NCI-H187 (cell line): ENCODE results near the gene POGLUT2.
"Not testable (repeated sequence)": the region's sequence is repeated elsewhere in the genome, so short reads cannot be mapped to it uniquely, and the experiment has no call there.

Source experiments
- DNase-seq, 2 experiments: peaks; one replicate each; lab custom pipeline; 2025; lab: John Stamatoyannopoulos, UW

Gene POGLUT2

DNA sequence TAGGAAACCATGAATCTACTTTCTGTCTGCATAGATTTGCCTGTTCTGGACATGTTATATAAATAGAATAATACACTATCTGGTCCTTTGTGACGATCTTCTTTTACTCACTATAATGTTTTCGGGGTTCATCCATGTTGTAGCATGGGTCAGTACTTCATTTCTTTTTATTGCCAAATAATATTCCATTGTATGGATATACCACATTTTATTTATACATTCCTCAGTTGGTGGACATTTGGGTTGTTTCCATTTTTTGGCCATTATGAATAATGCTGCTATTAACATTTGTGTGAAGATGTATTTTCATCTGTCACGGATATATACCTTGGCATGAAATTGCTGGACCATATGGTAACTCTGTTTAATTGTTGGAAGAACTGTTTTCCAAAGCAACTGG is 6.9 kb upstream of the POGLUT2 start:
- DNase-seq = no peak

DNA sequence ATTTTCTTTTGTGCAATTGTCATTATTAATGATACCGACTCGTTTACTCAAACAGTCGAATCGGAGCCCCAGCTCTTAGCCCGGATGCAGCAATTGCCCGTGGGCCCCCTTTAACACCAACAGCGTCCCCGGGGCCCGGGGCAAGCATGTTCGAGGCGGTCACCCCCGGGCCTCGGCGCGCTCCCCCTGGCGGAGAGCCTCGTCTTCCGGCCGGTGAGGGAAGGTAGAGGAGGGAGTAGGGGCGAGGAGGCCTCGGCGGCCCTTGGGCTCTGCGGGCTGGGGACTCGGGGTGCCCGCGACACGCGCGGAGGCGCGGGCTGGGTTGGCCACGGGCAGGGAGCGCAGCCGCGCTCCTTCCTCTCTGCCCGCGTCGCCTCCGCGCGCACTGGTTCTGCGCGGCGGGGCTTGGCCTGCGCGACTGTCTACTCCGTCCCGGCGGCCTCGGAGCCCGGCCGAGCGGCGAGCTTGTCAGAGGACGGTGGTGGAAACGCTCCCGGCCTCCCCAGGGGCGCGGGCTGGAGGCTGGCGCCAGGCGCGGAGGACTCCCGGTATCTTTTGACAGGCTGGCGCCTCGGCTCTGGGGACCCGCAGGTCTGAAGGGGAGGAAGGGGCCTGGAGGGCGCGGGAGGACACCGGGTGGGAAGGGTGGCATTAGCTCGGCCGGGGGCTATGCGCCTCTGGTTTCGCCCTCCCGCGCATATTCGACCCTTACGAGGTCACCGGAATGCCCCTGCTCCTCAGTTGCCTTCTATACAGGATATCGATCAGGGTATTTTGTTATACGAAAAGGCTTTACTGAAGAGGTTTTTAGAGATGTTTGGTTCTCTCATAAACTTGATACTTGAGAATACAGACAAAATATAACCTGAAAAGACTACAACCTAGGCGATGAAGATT is 1.6 kb upstream of the POGLUT2 start:
- peak; percentile 78 to 79 for DNase-seq

DNA sequence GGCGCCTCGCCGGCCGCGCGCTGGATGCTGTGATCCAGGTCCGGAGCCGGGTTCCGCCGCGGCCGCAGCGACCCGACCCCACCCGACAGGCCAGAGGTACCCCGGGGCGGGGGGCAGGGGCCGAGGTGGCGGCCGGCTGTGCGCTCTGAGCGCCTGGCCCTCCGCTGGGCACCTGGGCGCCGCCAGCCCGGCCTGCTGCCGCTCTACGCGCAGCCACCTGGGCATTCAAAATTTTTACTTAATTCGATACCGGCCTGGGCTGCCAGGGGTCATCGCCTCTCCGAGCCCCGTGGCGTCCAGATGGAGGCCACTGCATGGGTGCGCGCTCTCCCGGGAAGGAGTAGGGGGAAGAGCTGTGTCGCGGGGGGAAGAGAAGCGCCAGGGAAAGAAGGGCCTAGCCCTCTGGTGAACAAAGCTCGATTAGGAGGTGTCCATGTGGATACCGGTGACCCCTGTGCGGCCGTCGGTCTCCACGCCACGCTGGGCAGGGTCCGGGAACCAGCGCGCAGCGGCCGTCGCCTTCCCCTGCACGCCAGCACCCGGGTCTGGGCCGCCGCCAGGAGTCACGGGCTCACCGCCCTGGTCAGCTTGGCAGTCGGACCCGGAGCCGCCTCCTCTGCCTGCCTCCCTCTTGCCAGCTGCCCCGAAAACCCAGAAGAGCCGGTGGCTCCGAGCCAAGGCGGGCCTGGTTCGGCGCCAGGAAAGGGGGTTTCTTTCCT is 809 bp upstream of the POGLUT2 start:
- DNase-seq = peak in 1 of 2 experiments; percentile 11

DNA sequence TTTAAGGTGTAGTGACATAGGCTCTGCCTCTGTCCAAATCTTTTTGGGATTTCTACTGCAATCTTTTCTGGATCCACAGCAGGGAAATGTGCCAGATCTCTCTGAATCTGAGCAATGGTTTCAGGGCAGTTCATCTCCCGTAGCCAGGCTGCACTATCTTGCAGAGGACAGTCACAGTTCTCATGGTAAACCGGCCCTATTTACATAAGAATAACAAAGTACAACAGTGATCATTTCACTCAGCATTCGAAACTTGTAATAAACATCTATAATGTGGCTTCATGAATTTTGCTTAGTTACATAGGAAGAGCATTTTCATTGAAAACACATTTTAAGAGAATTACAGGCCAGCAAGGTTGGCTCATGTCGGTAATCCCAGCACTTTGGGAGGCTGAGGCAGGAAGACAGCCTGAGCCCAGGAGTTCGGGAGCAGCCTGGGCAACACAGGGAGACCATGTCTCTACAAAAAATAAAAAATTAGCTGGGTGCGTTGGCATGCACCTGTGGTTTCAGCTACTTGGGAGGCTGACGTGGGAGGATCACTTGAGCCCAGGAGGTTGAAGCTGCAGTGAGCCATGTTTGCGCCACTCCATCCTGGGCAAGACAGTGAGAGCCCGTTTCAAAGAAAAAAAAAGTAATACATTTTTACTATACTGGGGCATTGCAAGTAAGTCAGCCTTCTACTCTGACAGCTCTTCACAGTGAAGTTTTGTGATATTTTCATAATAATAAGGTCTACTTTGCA is 5.0 kb downstream of the POGLUT2 start:
- no peak for DNase-seq

DNA sequence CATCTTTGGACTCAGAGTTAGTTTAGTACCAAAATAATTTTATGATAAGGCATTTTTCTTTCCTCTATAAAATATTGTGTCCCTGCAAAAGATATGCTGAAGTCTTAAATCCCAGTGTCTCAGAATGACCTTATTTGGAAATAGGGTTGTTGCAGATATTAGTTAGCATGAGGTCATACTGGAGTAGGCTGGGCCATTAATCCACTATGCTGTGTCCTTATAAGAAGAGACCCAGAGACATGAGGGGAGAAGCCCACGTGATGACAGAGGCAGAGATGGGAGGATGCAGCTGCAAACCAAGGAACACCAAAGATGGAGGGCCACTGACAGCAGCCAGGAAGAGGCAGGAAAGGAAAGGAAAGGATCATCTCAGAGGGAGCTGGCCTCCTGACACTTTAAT is 6.4 kb downstream of the POGLUT2 start:
- no peak for DNase-seq

DNA sequence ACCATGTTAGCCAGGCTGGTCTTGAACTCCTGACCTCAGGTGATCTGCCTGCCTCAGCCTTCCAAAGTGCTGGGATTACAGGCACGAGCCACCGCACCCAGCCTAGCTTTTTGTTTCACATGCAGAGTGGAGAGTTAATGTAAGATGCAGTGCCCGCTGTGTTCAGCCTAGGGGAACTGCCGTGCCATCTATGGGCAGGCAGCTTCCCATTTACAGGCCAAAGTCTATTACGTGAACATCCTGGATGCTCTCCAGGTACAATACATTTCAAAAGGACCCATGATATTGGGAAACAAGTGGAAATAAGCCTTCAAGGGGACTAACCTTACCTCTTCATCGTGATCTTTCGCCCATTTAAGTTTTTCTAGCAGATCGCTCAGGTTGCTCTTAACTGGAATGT is 10.1 kb downstream of the POGLUT2 start:
- no peak for DNase-seq

DNA sequence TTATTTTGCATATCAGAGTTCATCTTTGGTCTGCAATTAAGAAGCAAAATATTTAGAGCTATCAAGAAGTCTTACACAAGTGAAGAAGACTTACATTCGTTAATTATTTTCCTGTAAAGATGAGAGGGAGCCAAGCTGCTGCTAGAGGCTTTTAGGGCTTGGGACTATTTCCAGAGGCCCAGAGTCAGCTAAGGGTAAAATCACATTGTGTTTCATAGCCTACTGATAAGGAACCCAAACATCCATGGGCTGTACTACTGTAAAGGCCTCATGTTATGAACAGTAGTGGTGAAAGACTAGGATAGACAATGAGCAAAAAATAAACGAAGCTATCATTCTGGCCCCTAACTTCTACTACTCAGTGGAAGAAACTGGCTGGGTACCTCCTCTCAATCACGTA is 14.3 kb downstream of the POGLUT2 start:
- DNase-seq = no peak

DNA sequence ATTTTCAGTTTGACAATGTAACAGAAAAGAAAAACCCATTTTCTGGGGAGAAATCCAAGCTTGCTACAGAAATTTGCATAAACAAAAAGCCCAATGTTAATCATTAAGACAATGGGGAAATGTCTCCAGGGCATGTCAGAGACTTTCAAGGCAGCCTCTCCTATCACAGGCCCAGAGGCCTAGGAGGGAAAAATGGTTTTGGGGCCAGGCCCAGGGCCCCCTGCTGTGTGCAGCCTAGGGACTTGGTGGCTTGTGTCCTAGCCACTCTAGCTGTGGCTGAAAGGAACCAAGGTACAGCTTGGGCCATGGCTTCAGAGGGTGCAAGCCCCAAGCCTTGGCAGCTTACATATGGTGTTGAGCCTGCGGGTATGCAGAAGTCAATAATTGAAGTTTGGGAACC is 17.2 kb downstream of the POGLUT2 start:
- DNase-seq = no peak

DNA sequence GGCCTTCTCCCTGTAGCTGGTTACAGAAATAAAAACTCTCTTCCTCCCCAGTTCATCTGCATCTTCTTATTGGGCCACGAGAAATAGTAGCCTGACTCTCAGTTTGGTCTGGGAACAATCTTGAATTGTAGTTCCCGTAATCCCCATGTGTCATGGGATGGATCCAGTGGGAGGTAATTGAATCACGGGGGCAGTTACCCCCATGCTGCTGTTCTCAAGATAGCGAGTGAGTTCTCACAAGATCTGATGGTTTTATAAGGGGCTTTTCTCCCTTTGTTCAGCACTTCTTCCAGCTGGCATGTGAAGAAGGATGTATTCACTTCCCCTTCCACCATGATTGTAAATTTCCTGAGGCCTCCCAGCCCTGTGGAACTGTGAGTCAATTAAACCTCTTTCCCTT is 18.1 kb downstream of the POGLUT2 start:
- DNase-seq = not testable (repeated sequence)

DNA sequence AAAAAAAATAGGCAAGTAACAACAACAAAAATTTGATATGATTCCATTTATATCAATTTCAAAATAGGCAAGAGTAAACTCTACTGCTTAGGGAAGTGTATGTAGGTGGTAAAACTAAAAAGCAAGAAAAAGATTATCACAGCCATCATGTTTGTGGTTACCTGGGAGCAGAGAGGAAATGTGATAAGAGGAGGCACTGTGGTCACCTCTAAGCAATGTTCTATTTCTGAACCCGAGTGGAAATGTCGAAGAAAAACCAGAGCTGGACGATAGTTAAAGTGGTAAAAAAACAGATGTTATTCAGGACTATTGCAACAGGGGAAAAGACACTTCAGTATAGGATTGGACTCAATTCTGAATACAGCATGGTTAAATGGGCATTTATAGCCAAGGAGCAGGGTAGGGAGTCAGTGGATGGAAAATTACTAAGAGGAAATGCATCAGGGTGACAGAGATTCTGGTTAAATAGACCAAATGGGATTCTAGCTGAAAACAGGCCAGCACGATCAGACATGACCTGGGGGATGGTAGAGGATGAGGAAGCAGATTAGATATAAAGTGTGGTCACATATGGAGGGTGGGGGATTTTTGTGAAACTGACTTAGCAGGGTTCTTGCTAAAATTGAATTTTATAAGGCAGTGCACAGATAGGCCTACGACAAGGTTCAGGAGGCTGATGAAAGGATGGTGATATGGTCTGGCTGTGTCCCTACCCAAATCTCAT is 19.2 kb downstream of the POGLUT2 start:
- no peak for DNase-seq

DNA sequence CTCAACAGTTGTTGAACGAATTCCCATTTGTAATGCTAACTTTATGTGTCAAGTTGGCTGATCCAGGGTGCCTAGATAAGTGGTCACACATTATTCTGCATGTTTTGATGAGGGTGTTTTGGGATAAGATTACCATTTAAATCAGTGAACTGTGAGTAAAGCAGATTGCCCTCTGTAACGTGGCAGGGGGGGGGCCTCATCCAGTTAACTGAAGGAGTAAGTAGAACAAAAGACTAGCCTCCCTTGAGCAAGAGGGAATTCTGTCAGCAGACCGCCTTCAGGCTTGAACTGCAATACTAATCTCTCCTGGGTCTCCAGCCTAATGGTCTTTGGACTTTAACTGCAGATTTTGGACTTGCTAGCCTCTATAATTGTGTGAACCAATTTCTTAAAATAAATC is 21.0 kb downstream of the POGLUT2 start:
- no peak for DNase-seq

DNA sequence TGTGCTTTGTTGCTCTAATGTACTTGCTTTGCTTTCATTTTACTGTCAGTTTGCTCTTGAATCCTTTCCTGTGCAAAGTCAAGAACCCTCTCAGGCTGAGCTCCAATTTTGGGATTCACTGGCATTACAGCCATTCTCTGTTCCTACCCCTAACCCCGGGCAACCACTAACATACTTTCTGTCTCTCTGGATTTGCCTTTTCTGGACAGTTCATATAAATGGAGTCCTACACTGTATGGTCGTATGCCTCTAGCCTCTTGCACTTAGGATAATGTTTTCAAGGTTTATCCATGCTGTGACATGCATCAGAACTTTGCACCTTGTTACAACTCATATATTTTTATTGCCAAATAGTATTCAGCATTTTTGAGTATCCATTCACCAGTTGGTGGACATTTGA is 22.5 kb downstream of the POGLUT2 start:
- DNase-seq = no peak

DNA sequence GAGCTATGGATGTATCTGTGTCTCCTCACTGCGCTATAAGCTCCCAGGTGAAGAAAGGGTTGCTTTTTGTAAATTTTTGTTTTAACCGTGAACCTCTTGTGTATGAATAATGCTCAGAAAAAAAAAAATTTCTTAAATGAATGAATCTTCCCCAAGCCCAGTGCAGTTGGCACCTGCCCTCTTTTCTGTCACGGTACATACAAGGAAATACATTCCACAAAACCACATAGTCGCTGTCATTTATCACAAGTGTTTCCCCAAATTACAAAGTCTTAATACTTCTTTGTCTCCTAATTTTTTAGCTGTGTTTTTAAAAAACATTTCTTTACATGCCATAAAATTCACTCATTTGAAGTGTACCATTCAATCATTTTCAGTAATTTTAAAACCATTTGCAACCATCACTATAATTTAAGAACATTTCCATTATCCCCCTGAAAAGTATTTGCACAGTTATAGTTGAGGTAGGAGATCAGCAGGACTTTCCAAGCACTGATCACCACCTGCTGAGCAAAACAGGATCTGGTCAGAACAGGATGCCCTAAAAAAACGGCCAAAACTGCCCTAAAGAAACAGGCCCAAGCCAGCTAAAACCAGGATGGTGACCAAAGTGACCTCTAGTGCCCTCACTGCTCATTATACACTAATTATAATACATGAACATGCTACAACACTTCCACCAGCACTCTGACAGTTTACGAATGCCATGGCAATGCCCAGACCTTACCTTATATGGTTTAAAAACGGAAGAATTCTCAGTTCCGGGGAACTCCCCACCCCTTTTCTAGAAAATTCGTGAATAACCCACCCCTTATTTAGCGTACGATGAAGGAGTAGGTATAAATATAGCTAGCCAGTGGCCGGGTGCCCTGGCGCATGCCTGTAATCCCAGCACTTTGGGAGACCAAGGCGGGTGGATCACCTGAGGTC is 23.9 kb downstream of the POGLUT2 start:
- DNase-seq = no peak

DNA sequence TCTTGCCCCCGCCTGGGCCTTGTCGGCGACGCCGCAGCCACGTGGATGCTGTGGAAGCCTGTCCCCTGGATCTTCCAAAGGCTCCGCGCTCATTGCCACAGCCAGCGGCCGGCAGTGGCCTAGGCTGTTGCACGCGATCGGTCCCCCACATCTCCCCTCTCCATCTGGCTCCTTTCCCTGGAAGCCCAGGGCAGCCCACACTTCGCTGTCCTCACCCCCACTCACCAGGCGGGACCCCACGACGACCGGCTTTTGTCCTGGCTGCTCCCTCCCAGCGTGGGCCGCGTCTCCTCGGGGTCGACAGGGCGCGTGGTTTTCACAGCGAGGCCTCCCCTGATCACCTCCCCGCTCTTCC is 24.6 kb downstream of the POGLUT2 start:
- no peak for DNase-seq

DNA sequence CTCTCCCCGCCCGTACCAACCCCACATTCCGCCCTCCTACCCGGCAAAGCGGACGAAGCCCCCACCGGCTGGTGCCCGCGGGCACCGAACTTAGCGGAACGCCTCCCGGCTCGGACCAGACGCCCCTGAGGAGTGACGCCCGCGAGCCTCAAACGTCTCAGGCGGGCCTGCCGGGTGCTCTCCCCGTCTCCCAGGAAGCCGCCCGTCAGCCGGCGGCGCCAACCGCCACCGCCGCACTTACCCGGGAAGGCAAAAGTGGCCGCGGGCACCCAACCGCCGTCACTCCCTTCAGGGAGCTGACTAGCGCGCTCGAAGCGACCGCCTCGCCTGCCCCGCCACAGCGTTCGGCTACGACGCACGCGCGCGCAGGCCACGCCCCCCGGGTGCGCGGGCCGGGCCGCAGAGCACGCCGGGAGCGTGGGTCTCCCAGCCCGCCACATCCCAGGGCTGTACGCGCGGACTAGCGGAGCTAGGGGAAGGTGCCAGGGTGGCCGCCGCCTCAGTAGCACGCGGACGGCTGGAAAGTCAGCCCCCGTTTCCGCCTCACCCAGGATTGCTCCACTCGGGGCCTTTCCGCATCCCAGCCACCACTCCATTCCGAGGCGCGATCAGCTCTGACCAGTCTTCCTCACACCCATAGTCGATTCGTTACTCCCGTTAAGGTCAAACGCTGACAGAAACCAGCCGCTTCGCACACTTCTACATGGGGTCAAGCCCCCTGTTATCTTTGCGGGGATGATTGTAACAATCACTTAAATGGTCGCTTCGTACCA is 25.1 kb downstream of the POGLUT2 start, which contains the start of gene TEX30:
Gene TEX30 (minus strand): TSS at position 346 of the 773 bp plus-strand sequence. CDS start 3,760 bp downstream, outside the sequence.
- DNase-seq = peak; percentile 80 to 89

DNA sequence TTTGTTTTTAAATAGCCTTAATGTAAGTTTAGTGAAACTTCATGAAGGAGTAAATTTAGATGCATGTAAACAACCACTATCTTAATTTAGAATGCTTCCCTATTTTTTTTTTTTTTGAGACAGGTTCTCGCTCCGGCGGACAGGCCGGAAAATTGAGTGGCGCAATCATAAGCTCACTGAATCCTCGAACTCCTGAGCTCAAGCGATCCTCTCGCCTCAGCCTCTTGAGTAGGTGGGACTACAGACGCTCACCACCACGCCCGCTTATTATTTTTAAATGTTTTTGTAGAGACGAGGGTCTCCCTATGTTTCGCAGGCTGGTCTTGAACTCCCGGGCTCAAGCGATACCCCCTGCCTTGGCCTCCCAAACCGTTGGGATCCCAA is 26.7 kb downstream of the POGLUT2 start:
- DNase-seq = no peak

DNA sequence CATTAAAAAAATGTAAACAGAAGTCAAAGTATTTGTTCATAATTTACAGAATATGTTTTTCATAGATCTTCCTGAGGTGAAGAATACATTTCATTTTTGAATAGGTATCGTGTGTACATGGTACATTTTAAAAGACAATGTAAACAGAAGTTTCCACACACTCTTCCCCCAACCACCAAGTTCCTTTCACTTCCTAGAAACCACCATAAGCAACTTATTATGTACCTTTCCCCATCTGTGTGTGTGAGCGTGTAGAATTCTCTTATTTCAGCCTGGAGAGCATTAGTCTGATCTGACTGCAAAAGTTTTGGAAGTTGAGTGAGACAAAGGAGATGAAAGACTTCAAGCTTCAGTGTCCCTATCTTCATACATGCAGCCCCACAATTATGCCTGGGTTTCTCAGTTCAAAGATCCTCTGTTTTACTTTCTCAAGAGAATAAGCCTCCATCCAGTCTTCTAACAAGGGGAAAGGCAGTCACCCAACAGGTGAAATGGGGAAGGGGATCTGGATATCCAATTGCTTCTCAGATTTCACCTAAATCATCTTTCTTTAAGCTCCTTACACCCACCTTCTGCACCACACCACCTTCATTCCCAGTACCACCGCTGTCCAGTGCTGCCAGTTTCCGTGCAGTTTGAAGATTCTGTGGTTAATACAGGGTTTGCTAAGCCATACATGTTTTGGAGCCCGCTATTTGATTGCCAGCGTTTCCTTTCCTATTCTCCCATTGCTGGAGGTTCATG is 27.3 kb downstream of the POGLUT2 start:
- no peak for DNase-seq

DNA sequence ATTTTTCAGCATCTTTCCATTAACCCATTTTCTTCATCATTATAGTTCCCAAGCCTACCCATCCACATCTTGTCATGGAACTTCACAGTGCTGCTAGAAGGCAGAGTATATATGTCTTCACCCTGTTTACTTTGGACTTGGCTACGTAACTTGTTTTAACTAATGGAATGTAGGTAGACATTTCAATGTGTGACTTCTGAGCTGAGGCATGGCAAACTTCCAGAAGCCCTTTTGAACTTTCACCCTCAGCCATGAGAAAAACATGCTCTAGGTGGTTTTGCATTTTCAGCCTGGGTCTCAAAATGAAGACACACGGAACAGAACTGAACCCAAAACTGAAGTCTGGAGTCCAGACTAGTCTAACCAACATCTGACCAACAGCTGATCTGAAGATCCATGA is 28.3 kb downstream of the POGLUT2 start:
- DNase-seq = no peak

DNA sequence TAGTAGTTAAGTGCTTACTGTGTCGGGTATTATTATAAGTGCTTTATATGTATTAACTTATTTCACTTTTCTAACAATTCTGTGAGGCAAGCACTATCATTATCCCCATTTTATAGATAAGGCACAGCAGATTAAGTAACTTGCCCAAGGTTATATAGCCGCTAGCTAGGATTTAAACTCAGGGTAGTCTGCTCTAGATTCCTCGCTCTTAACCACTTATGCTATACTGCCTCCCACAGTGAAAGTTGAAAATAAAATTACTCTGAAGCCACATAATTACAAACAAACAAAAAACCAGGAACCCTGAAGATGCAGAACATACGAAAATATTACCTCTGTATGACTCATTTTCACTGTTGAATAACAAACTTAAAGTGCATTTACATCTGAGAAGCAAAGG is 29.1 kb downstream of the POGLUT2 start:
- no peak for DNase-seq
